ENCODE results near the gene MOSPD3. TPM values are rescaled to one million over a fixed set of nuclear protein-coding genes. Genes with fewer than 3 reads are reported as not detected.
A peak's percentile ranks its signal among the peaks of the same experiment; 100 is the strongest.

MOSPD3 gene
- total and polyA plus RNA-seq, 2 of the 13 experiments (the other 11 are each of a cell fraction or from before 2014, with no cell fraction given) = 7.6 to 8.8 TPM

- WGBS (ENCODE audit: low lambda C conversion rate) = 93% methylated on average over 16 of the region's 17 CpGs
- ATAC-seq = no peak
- H3K27me3 ChIP-seq (ENCODE audit: control insufficient read depth in 1 of 2, insufficient read depth in 2 of 2, low read length in 2 of 2) = peaks cover 0 to 2% of the 10 kb centered on the region in 2 experiments; a peak in 2 of 5 replicates
- in situ Hi-C loops (cut with HindIII; ENCODE audit: extremely low pct_ligation_motif_present, low pct_unique_long_range_greater_than_20kb) (no loop called here), intact Hi-C loops (cut with micrococcal nuclease; ENCODE audit: unreplicated experiment) (no loop called here)
- H4K20me1 ChIP-seq (ENCODE audit: insufficient read depth, low read length) = no peaks in the 10 kb centered on the region
- H3K9me3 ChIP-seq (ENCODE audit: low read length) = no peaks in the 10 kb centered on the region
- DNase-seq (ENCODE audit: low spot score) = no peak
- H3K4me2 ChIP-seq (ENCODE audit: low read depth, low read length) = peak overlapping the region; percentile 97
- H3K4me1 ChIP-seq (ENCODE audit: insufficient read depth, low read length) = peaks cover 41% of the 10 kb centered on the region
- no peak for TF ChIP-seq REL (CRISPR knock-in tag; conservative IDR thresholded peaks at IDR 0.05)
- 0 out of 2 replicates have a peak, but pooled peaks have one; percentile 11 for TF ChIP-seq FOXO4 (CRISPR knock-in tag; conservative IDR thresholded peaks at IDR 0.05)
- TF ChIP-seq, protein P1, sequence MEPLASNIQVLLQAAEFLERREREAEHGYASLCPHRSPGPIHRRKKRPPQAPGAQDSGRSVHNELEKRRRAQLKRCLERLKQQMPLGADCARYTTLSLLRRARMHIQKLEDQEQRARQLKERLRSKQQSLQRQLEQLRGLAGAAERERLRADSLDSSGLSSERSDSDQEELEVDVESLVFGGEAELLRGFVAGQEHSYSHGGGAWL (CRISPR knock-in tag; IDR thresholded peaks at IDR 0.05) = no peak
- TF ChIP-seq PITX1 (CRISPR knock-in tag; IDR thresholded peaks at IDR 0.05) = no peak
- peak overlapping the region in 1 of 3 experiments; percentile 84; a peak in 1 of 6 replicates for H3K4me3 ChIP-seq (replicated peaks in 1 of 3; ENCODE audit: insufficient read depth in 1 of 3, low read depth in 2 of 3, low read length in 3 of 3)
- H3K9ac ChIP-seq (ENCODE audit: insufficient read depth, low read depth, low read length) = no peak overlapping the region
- ChIA-PET CTCF (ENCODE audit: low intra/inter-chr PET ratio, low total read pairs) (no interaction called here), POLR2A (interaction anchor here (1.3 to 1.7 kb wide), 2 partner anchors 18 to 42 kb away, joined by 4 read pairs; no protein-coding TSS in a partner anchor)
- peak overlapping the region; percentile 88 for H3K27ac ChIP-seq (ENCODE audit: extremely low read length, insufficient read depth, low read length)
- H3K36me3 ChIP-seq (replicated peaks in 1 of 2; ENCODE audit: control insufficient read depth in 1 of 2, insufficient read depth in 2 of 2, low read length in 2 of 2) = no peaks in the 10 kb centered on the region
- BruUV-seq (replicated peaks) = no TSS peak
- no peak overlapping the region for H2AFZ ChIP-seq (ENCODE audit: low read length)
- FAIRE-seq = no peak
- H3K79me2 ChIP-seq (ENCODE audit: insufficient read depth, low read length) = no peaks in the 10 kb centered on the region
These were observed 27.7 kb downstream of the MOSPD3 start for GRCh38 chr7:100639995-100640516.
